Upper lobe of right lung (tissue), 1 donor: ENCODE measurements around the gene IMMP2L. TPM values are rescaled to one million over a fixed set of nuclear protein-coding genes. Genes with fewer than 3 reads are reported as not detected.

ENCODE experiments used
- ATAC-seq: fragments of 200-7000 bp; cut with Tn5 transposase; one replicate; pipeline ENCODE4 v1.9.1; 2020; ENCODE audit warnings: mild to moderate bottlenecking, moderate library complexity
- DNase-seq: peaks from one replicate; pipeline ENCODE4 v3.0.0-alpha.2; 2020
- H3K27ac ChIP-seq: fragments of 200-600 bp; one replicate; pipeline ENCODE4 v1.8.0; 2022
- H3K27me3 ChIP-seq: fragments of 200-600 bp; one replicate; pipeline ENCODE4 v1.8.0; 2022; ENCODE audit warnings: mild to moderate bottlenecking
- H3K36me3 ChIP-seq: fragments of 200-600 bp; one replicate; pipeline ENCODE4 v1.8.0; 2022
- H3K4me1 ChIP-seq: fragments of 200-600 bp; one replicate; pipeline ENCODE4 v1.8.0; 2022
- H3K4me3 ChIP-seq: fragments of 200-600 bp; one replicate; pipeline ENCODE4 v1.8.0; 2022; ENCODE audit warnings: mild to moderate bottlenecking
- H3K9me3 ChIP-seq: fragments of 200-600 bp; one replicate; pipeline ENCODE4 v1.8.0; 2022
- CTCF ChIP-seq: fragments of 200-600 bp; IDR thresholded peaks from one replicate; pipeline ENCODE4 v1.8.0; 2022; ENCODE audit warnings: antibody characterized with exemption
- intact Hi-C: fragments of 100-400 bp; cut with DNase I; formaldehyde crosslinking; loops from one replicate; pipeline ENCODE4 v1.11.0; 2022
- total RNA-seq: library from RNA; stranded (reverse); fragmentation: NEBNext Ultra II Directional; extraction: Animal tissue kit (Norgen Biotek cat#: 25700); gene quantifications from one replicate; pipeline ENCODE4 v1.2.1, GENCODE V29; 2021
- donor health status: DM: no; HTN: yes; CAD: no; lungs with severe emphysema.

Gene IMMP2L
- total RNA-seq, 1 donor from 2014 or later = 22.0 TPM

DNA sequence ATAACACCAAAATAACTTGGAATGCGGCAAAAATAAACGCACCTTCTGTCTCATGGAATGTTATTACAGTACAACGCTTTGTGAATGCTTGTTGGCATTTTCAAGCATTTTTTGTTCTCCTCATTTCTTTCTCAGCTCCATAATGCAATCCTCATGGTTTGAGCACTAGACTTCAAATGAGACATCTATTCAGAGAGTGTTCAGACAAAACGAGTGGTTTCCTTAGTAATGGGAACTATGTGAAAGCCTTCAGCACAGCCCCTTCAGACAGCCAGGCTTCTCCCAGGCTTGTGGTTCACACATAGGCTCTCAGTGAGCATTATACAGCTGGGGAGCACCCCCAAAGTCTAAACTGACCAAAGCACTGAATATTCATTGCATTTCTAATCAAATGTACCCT lies 479.9 kb downstream of the IMMP2L start:
- H3K27me3 ChIP-seq = no peaks in the 10 kb centered on the region
- no peak overlapping the region for H3K27ac ChIP-seq
- H3K9me3 ChIP-seq = no peaks in the 10 kb centered on the region
- no peak overlapping the region for H3K4me3 ChIP-seq
- H3K4me1 ChIP-seq = no peaks in the 10 kb centered on the region
- intact Hi-C loops = no loop called here
- ATAC-seq (no peak), DNase-seq (no peak)
- TF ChIP-seq CTCF = no peak
- no peaks in the 10 kb centered on the region for H3K36me3 ChIP-seq

DNA sequence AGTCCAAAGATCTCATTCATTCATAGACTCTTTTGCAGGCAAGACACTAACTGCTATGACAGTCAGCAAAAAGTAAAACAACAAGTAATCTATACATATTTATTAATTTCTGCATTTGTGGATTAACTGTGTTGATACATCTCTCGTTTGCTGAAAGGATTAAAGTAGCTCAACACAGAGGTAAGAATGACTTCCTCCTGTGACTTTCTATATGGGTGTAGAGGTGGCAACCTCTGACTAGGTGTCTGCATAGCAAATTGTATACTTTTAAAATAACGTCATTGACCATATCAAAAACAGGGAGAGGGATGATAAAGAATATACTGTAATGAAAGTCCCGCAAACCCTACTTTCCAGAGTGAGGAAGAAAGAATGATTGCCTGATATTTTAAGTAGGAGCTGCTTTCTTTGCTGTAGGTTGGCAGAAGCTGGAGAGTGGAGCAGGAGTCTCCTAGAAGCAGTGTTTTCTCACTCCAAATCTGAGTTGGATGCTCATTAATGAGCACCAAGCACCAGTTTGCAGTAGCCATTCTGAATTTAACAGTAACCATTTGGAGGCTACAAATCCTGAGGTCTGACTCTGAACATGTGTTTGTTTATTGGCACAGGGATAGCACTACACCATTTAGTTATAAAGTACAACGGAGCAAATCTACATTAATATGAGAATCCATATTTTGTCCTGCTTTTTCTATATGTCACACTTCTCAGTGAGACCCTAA lies 480.6 kb downstream of the IMMP2L start:
- H3K4me1 ChIP-seq = no peaks in the 10 kb centered on the region

GRCh38 chr7:111080495-111081105 lies 481.7 kb downstream of the IMMP2L start:
- Histone ChIP-seq H3K4me3 (no peak overlapping the region), H3K36me3 (no peaks in the 10 kb centered on the region), H3K27ac (no peak overlapping the region), H3K4me1 (no peaks in the 10 kb centered on the region), H3K9me3 (no peaks in the 10 kb centered on the region), H3K27me3 (no peaks in the 10 kb centered on the region)
- intact Hi-C loops = no loop called here
- no peak for ATAC-seq
- no peak for TF ChIP-seq CTCF
- no peak for DNase-seq

More for the DNA sequence above, 480.6 kb downstream of the IMMP2L start:
- Histone ChIP-seq H3K27me3 (no peaks in the 10 kb centered on the region), H3K9me3 (no peaks in the 10 kb centered on the region), H3K27ac (no peak overlapping the region), H3K36me3 (no peaks in the 10 kb centered on the region), H3K4me3 (no peak overlapping the region)
- no peak for TF ChIP-seq CTCF
- intact Hi-C loops = no loop called here
- no peak for ATAC-seq
- no peak for DNase-seq

GRCh38 chr7:111077001-111077400 lies 485.3 kb downstream of the IMMP2L start:
- H3K4me3 ChIP-seq = no peak overlapping the region
- H3K27ac ChIP-seq = no peak overlapping the region
- H3K9me3 ChIP-seq = no peaks in the 10 kb centered on the region
- H3K36me3 ChIP-seq = no peaks in the 10 kb centered on the region
- no peak for DNase-seq
- no peak for ATAC-seq
- H3K27me3 ChIP-seq = no peaks in the 10 kb centered on the region
- H3K4me1 ChIP-seq = no peaks in the 10 kb centered on the region
- intact Hi-C loops = no loop called here
- TF ChIP-seq CTCF = no peak

DNA sequence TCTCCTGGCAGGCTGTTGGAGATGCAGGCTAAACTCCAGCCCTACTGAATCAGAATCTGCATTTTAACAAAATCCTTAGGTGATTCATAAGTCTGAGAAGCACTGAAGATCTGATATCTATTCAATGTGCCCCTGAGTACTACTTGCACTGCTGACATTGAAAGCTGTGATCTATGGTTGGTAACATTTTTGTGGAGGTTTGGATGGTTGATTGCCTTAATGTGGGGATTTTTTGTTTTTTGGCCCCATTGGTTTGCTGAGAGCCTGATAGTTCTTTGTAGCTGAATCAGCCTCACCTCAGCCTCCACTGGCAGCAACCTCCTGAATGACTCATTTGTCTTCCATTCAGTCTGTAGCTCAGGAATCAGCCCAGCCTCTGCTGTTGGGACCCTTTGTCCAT lies 486.1 kb downstream of the IMMP2L start:
- DNase-seq (no peak), ATAC-seq (no peak)
- no peak for TF ChIP-seq CTCF
- Histone ChIP-seq H3K4me3 (no peak overlapping the region), H3K4me1 (no peaks in the 10 kb centered on the region), H3K36me3 (no peaks in the 10 kb centered on the region), H3K9me3 (no peaks in the 10 kb centered on the region), H3K27ac (no peak overlapping the region), H3K27me3 (no peaks in the 10 kb centered on the region)
- intact Hi-C loops = no loop called here
